IMR-90 (cell line): ENCODE results near the gene IL15RA.

Experiments
- MXI1 ChIP-seq: IDR thresholded peaks from 2 replicates; pipeline ENCODE4 v1.6.1; 2012; ENCODE audit warnings: low read depth, mild to moderate bottlenecking, low read length, moderate library complexity, borderline replicate concordance
- POLR2A ChIP-seq: IDR thresholded peaks from 2 replicates; pipeline ENCODE4 v1.6.1; 2012; ENCODE audit warnings: mild to moderate bottlenecking, low read depth, low read length
- SMC3 ChIP-seq: fragments of 150-350 bp; IDR thresholded peaks from 2 replicates; pipeline ENCODE4 v1.6.1; 2016; ENCODE audit warnings: low read depth, mild to moderate bottlenecking, antibody characterized with exemption, low read length, moderate library complexity

DNA sequence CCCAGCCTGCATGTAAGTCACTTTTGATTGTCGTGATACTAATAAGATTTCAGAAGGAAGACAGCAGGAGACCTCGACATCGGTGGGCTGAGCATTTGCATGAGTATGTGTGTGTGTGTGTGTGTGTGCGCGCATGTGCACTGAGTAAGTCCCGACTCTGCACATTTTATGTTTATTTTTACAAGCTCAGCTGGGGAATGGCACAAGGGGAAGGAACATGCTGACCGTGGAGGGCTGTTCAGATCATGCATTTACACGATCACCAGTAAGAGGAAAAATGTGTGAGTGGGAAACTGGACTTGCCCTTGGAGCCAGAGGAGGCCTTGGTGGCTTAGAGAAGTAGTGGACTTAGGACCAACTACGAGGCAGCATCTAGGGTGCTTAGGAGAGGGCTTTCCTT lies 43.5 kb upstream of the IL15RA start:
- TF ChIP-seq MXI1 (no peak), SMC3 (no peak), POLR2A (no peak)
